ENCODE results near the gene RAC3. TPM values are rescaled to one million over a fixed set of nuclear protein-coding genes. Genes with fewer than 3 reads are reported as not detected.

Gene RAC3
- total and polyA plus RNA-seq, 2 of the 8 experiments (the other 6 are each of a cell fraction or from before 2014, with no cell fraction given): 177 to 299 TPM

GRCh38 chr17:82080048-82080788 is 48.7 kb downstream of the RAC3 start (continued):
- TF ChIP-seq ATF3 (IDR thresholded peaks at IDR 0.05; ENCODE audit: insufficient read depth, low read depth, low read length) (no peak), RBBP5 (IDR thresholded peaks at IDR 0.05; ENCODE audit: borderline replicate concordance, low read depth, low read length) (no peak), ASH2L (IDR thresholded peaks at IDR 0.05; ENCODE audit: low read length) (no peak), SIN3A (conservative IDR thresholded peaks at IDR 0.05 in 1 of 2, IDR thresholded peaks at IDR 0.05 in 1 of 2; ENCODE audit: low read depth in 1 of 2, low read length in 2 of 2) (no peak), RNF2 (IDR thresholded peaks at IDR 0.05; ENCODE audit: borderline replicate concordance, low read depth, low read length, missing control alignments, poor library complexity, severe bottlenecking) (no peak), JUND (IDR thresholded peaks at IDR 0.05; ENCODE audit: low read length) (no peak), PHF8 (conservative IDR thresholded peaks at IDR 0.05; ENCODE audit: low read depth, low read length) (no peak), SRF (IDR thresholded peaks at IDR 0.05; ENCODE audit: low read depth, low read length) (no peak)

All from H1 (cell line).